GM19452 (cell line): Measurements from ENCODE around the gene SOS2.
"Not testable (repeated sequence)": the region's sequence is repeated elsewhere in the genome, so short reads cannot be mapped to it uniquely, and the experiment has no call there.

ENCODE experiments used
- ATAC-seq: cut with Tn5 transposase; IDR thresholded peaks from one replicate; pipeline ENCODE4 v1.9.1; 2021; ENCODE audit not compliant: unreplicated experiment

Gene SOS2

GRCh38 chr14:50086321-50086711 is 145.1 kb downstream of the SOS2 start:
- ATAC-seq: no peak

GRCh38 chr14:50085570-50086320 is 145.6 kb downstream of the SOS2 start:
- ATAC-seq: peak; percentile 58

DNA sequence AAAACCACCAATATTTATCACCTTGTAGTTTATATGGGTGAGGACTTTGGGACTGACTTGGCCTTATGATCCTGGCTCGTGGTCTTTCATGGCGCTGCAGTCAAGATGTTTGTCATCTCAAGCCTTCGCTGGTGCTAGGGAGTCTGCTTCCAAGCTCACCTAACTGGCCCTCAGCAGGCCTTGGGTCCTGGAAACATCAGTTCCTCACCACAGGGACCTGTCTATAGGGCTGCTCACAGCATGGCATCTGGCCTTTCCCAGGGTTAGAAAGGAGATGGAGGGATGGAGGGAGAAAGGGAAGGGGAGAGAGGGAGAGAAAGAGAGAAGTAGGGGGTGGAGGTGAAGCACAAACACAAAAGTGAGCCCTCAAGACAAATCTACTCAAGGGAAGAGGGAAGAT is 146.7 kb downstream of the SOS2 start:
- ATAC-seq: no peak

DNA sequence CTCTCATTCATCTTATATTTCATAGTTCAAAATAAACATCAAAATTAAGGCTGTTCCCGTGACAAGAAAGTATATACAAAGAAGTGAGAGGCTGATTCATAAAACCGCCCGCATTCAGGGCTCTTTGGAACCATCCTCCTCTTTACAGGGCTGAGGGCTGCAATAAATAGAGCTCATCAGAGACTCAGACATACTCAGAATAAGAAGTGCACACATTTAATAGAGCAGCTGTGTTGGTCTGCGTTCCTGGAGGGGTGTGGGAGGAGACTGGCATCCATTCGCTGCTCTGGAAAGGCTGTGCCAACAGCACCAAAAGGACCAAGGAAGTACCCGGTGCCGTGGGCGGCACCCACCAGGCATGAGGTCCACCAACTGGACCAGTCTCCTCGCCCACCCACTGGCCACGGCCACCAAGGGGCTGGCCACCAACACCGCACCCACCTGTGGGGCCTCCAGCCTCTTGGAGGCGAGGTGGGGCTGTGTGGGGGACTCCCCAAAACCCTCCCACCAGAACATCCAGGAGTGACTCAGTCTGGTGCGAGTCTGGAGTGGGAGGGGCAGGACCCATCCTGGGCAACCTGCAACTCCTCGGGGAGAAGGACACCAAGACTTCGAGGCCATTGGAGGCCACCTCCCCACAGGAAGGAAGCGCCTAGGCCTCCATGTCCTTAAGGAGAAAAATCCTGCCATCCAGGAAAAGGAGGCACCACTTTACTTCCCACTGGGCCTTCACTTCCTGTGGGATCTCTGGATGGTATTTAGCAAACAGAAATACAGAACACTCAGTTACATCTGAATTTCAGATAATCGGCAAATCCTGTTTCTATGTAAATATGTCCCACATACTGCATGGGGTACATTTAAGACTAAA is 147.7 kb downstream of the SOS2 start:
- ATAC-seq: peak; percentile 27

DNA sequence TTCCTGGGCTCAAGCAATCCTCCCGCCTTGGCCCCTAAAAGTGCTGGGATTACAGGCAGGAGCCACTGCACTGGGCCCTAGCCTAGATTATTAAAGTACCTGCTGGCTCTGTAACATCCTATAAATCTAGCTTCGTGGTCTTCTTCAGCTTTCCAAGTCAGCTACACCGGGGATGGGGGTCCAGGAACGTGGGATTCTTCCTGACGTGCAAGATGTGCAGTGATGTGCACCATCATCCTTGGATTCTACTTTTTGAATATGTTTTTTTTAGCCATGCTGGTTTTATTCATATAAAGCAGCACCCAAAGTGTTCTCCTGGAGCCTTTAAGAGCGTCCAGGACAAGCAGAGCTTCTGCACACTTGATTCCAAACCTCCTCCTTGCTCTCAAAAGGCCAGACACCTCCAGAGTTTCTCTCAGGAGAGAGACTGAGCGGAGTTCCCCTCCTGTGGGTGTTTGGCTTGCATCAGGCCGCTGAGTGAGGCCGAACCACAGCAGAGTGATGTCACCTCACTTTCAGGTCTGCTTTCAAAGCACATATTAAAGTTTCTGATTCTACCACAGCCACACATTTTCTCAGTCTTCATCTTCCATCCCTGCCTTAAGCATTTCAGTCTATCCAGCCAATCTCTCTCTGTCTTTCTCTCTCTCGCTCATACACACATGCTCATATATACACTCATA is 148.5 kb downstream of the SOS2 start:
- peak; percentile 63 for ATAC-seq

- ATAC-seq: no peak
Measured at GRCh38 chr14:50082308-50082742, 149.1 kb downstream of the SOS2 start.

DNA sequence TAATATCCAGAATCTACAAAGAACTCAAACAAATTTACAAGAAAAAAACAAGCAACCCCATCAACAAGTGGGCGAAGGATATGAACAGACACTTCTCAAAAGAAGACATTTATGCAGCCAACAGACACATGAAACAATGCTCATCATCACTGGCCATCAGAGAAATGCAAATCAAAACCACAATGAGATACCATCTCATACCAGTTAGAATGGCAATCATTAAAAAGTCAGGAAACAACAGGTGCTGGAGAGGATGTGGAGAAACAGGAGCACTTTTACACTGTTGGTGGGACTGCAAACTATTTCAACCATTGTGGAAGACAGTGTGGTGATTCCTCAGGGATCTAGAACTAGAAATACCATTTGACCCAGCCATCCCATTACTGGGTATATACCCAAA is 152.3 kb downstream of the SOS2 start:
- ATAC-seq: not testable (repeated sequence)

DNA sequence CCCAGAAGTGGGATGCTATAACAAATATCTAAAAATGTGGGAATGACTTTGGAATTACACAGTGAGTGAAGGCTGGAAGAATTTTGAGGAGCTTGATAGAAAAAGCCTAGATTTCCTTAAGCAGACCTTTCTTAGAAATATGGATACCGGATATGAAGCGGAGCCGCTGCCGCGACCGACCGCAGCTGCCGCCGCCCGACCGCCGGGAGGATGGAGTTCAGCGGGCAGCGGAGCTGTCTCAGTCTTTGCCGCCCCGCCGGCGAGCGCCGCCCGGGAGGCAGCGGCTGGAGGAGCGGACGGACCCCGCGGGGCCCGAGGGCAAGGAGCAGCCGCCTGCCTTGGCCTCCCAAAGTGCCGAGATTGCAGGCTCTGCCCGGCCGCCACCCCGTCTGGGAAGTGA is 157.7 kb downstream of the SOS2 start:
- ATAC-seq: not testable (repeated sequence)

- no peak for ATAC-seq
Measured at GRCh38 chr14:50072395-50072794, 159.0 kb downstream of the SOS2 start.

DNA sequence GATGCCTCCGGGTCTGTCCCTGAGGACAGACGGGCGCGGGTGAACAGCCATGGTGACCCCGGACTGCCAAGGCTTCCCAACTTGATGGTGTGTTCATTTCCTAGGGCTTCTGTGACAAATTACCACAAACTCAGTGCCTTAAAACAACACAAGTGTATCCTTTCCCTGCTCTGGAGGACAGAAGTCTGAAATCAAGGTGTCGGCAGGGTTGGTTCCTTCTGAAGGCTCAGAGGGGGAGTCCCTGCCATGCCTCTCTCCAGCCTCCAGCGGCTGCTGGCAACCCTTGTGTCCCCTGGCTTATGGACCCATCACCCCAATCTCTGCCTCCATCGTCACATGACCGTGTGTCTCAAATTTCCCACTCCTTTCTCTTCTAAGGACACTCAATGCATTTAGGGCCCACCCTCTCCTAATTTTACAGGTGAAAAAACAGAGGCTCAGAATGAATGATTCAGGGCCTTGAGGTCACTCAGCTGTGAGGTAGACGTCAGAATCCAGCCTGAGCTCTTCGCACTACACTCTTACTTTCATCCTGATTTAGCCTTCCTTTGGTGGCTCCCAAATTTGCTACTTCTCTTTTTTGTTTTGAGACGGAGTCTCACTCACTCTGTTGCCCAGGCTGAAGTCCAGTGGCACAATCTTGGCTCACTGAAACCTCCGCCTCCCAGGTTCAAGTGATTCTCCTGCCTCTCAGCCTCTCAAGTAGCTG is 160.4 kb downstream of the SOS2 start:
- ATAC-seq: no peak

GRCh38 chr14:50070230-50070629 is 161.1 kb downstream of the SOS2 start:
- ATAC-seq: no peak

DNA sequence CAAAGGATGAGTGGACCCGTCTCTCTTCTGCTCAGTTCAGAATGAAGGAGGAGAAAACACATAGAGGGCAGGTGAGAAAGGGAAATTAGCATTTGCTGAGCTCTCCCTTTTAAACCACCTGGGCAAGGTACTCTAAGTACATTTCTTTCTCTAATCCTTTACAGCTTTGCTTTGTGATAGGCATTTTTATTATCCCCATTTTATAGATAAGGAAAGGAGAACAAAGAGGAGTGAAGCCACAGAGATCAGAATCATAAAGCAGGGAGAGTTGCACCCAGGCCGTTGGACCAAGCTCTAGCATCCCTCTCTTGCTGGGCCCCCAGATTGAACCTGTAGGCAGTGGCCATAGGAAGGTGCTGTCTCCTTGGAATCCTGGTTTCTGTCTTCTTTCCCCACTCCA is 162.1 kb downstream of the SOS2 start:
- ATAC-seq: no peak

DNA sequence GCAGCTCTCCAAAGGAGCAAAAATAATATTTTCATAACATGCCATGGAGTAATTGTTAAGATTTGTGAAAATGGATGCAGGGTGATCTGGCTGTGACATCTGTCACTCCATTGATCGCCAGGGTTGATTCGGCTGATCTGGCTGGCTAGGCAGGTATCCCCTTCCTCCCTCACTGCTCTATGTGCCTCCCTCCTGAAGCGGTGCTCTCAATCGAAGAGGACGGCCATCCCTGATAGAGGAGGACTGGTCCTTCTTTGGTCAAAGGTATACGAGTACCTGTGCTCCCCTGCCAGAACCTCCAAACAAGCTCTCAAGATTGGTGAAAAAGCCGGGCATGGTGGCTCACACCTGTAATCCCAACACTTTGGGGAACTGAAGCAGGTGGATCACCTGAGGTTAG is 162.9 kb downstream of the SOS2 start:
- ATAC-seq: no peak

DNA sequence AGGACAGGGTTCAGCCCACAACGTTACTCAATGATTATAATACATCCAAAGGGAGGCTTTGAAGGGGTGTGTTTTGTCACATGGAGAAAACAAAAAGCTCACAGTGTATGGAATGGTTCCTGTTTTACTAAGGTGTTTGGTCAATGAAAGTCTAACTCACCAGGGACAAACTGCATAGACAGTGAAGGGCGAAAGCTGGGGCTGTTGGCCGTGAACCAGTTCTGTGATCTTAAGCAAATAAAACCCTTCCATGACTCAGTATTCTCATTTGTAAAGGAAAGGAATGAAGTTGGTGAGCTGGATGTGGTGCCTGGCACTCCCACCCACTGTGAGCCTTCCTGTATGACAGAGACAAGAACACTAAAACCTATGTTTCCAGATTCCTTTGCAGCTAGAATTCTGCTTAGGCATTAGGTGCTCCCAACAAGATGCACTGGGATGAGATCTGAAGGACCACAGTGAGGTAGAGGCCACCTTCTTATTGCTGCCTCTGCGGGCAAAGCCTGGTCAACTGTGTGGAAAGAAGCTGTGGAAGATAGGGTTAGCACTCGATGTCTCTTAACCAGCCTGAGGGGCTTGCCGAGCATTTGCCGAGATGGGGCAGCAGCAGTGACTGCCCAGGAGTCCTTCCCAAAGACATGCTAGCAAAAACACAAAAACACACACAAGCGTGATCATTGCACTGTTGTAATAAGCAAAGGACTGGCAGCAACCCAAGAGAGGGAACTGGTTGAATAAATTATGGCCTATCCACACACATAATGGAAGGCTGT is 163.5 kb downstream of the SOS2 start:
- ATAC-seq: no peak
